Limb (tissue), 2 donors: ENCODE data around the gene GSTP1.
"Not testable (repeated sequence)": the region's sequence is repeated elsewhere in the genome, so short reads cannot be mapped to it uniquely, and the experiment has no call there.

Source experiments
- DNase-seq, 2 donors: peaks; one replicate each; pipeline ENCODE4 v3.0.0-alpha.2; 2016; ENCODE audit errors: extremely low spot score in 2 of 2

Gene GSTP1

GRCh38 chr11:67597458-67597857 is 13.8 kb downstream of the GSTP1 start:
- DNase-seq, result not testable (repeated sequence)

- DNase-seq, result not testable (repeated sequence)
Measured at GRCh38 chr11:67597963-67598362, 14.4 kb downstream of the GSTP1 start.

- no peak for DNase-seq
Measured at GRCh38 chr11:67599149-67599548, 15.5 kb downstream of the GSTP1 start.

- no peak for DNase-seq
Measured at GRCh38 chr11:67600324-67601029, 16.9 kb downstream of the GSTP1 start.

- no peak for DNase-seq
Measured at GRCh38 chr11:67601098-67601497, 17.5 kb downstream of the GSTP1 start.

GRCh38 chr11:67604119-67604518 is 20.5 kb downstream of the GSTP1 start:
- DNase-seq, result not testable (repeated sequence)

GRCh38 chr11:67604815-67605214 is 21.2 kb downstream of the GSTP1 start:
- no peak for DNase-seq

- DNase-seq, result no peak
Measured at GRCh38 chr11:67605231-67606011, 21.8 kb downstream of the GSTP1 start.

GRCh38 chr11:67606093-67606491 is 22.5 kb downstream of the GSTP1 start:
- no peak for DNase-seq

GRCh38 chr11:67606492-67607295 is 23.1 kb downstream of the GSTP1 start, which contains the start of gene NDUFV1:
TSS of gene NDUFV1 (plus strand) at chr11:67606936. CDS start at chr11:67607005, 69 bp downstream.
- DNase-seq, result peak; percentile 95 to 97

GRCh38 chr11:67607507-67607906 is 23.9 kb downstream of the GSTP1 start:
- no peak for DNase-seq

- DNase-seq, result no peak
Measured at GRCh38 chr11:67608486-67608885, 24.9 kb downstream of the GSTP1 start.

GRCh38 chr11:67609316-67609715 is 25.7 kb downstream of the GSTP1 start:
- DNase-seq, result no peak

GRCh38 chr11:67610302-67610868 is 26.8 kb downstream of the GSTP1 start:
- no peak for DNase-seq

GRCh38 chr11:67611165-67611564 is 27.6 kb downstream of the GSTP1 start:
- DNase-seq, result no peak

- DNase-seq, result no peak
Measured at GRCh38 chr11:67611704-67612587, 28.3 kb downstream of the GSTP1 start.

GRCh38 chr11:67612751-67613150 is 29.1 kb downstream of the GSTP1 start:
- no peak for DNase-seq

- DNase-seq, result no peak
Measured at GRCh38 chr11:67613313-67613959, 29.8 kb downstream of the GSTP1 start.

- peak; percentile 18 to 75 for DNase-seq
Measured at GRCh38 chr11:67613960-67614715, 30.5 kb downstream of the GSTP1 start.
